T-cell (primary cell): ENCODE data around the gene CSF1R. TPM values are rescaled to one million over a fixed set of nuclear protein-coding genes. Genes with fewer than 3 reads are reported as not detected.
"Not testable (repeated sequence)": the region's sequence is repeated elsewhere in the genome, so short reads cannot be mapped to it uniquely, and the experiment has no call there.

Source experiments
- ATAC-seq, 4 experiments: fragments of 200-7000 bp in 3 of 4; fragments of 150-1000 bp in 1 of 4; cut with Tn5 transposase; replicated peaks in 1 of 4; 1 replicate in 3 of 4; 2 replicates in 1 of 4; pipeline ENCODE4 v1.10.0; 2021; ENCODE audit warnings: moderate library complexity in 3 of 4, mild to moderate bottlenecking in 2 of 4, moderate number of reproducible peaks in 1 of 4
- CTCF ChIA-PET, 2 donors: fragments of 300-600 bp; sonication (Branson Sonifier 250); formaldehyde crosslinking; loops; one replicate each; lab custom pipeline; 2022; ENCODE audit warnings: antibody characterized with exemption in 2 of 2; lab: Charles Lee
- POLR2A ChIA-PET, 2 donors: fragments of 300-600 bp; sonication (Branson Sonifier 250); formaldehyde crosslinking; loops; one replicate each; lab custom pipeline; 2022; ENCODE audit warnings: antibody characterized with exemption in 2 of 2; lab: Charles Lee
- DNase-seq, 35 experiments: peaks; one replicate each; pipeline versions ENCODE4 v3.0.0 to v3.0.0-alpha.2; 2013 to 2023
- H3K27ac ChIP-seq: one replicate; pipeline ENCODE4 v1.5.1; 2013; ENCODE audit warnings: low read length
- H3K27me3 ChIP-seq, 2 experiments: replicated peaks in 1 of 2; 1 replicate in 1 of 2; 2 replicates in 1 of 2; pipeline versions ENCODE4 v1.6.1 to v1.7.0; 2013; ENCODE audit warnings: low read length in 1 of 2, mixed read lengths in 1 of 2; ENCODE audit not compliant: control insufficient read depth in 2 of 2, insufficient read depth in 2 of 2; ENCODE audit errors: extremely low read depth in 1 of 2
- H3K36me3 ChIP-seq, 2 donors: 1 replicate in 1 of 2; 2 replicates in 1 of 2; pipeline versions ENCODE4 v1.6.1 to v1.7.0; 2013; ENCODE audit warnings: low read length in 1 of 2; ENCODE audit not compliant: control insufficient read depth in 2 of 2, insufficient read depth in 1 of 2; ENCODE audit errors: extremely low read depth in 1 of 2
- H3K4me1 ChIP-seq, 2 experiments: 1 replicate in 1 of 2; 2 replicates in 1 of 2; pipeline versions ENCODE4 v1.6.1 to v1.7.0; 2013; ENCODE audit warnings: low read length in 2 of 2, mixed read lengths in 1 of 2; ENCODE audit not compliant: insufficient read depth in 2 of 2, control insufficient read depth in 1 of 2; ENCODE audit errors: extremely low read depth in 1 of 2
- H3K4me3 ChIP-seq, 2 donors: 1 replicate in 1 of 2; 2 replicates in 1 of 2; pipeline versions ENCODE4 v1.5.1 to v1.7.0; 2013; ENCODE audit warnings: mild to moderate bottlenecking in 2 of 2, low read length in 1 of 2, moderate library complexity in 1 of 2; ENCODE audit not compliant: control insufficient read depth in 1 of 2; ENCODE audit errors: extremely low read depth in 1 of 2
- H3K9me3 ChIP-seq: 2 replicates; pipeline ENCODE4 v1.7.0; 2013
- H3K27ac Mint-ChIP-seq, 2 donors: one replicate each; pipeline ENCODE4 v1.8.0; 2020 to 2021; ENCODE audit warnings: mild to moderate bottlenecking in 2 of 2, mixed read lengths in 2 of 2
- H3K27me3 Mint-ChIP-seq, 2 donors: one replicate each; pipeline ENCODE4 v1.8.0; 2021 to 2022; ENCODE audit warnings: mixed read lengths in 2 of 2
- H3K36me3 Mint-ChIP-seq: one replicate; pipeline ENCODE4 v1.8.0; 2021; ENCODE audit warnings: mixed read lengths
- H3K4me1 Mint-ChIP-seq, 3 donors: one replicate each; pipeline ENCODE4 v1.8.0; 2020 to 2022; ENCODE audit warnings: mixed read lengths in 3 of 3, mild to moderate bottlenecking in 1 of 3
- H3K4me3 Mint-ChIP-seq, 3 donors: one replicate each; pipeline ENCODE4 v1.8.0; 2020 to 2022; ENCODE audit warnings: mild to moderate bottlenecking in 3 of 3, mixed read lengths in 3 of 3, moderate library complexity in 3 of 3
- H3K9me3 Mint-ChIP-seq, 3 donors: one replicate each; pipeline ENCODE4 v1.8.0; 2020 to 2022; ENCODE audit warnings: mixed read lengths in 3 of 3
- WGBS: methylation state at CpG from one replicate; pipeline ENCODE4 v1.1.5; 2013; ENCODE audit warnings: missing lambda C conversion rate; ENCODE audit not compliant: insufficient coverage; 5-methylcytosine and 5-hydroxymethylcytosine counted together
- total RNA-seq, 35 experiments: library from RNA in 6 of 35; stranded (reverse) in 6 of 35; fragments of 120-200 nt in 1 of 35; gene quantifications; one replicate each; pipeline versions ENCODE4 v1.2.1 to v1.2.4 and lab custom pipeline; 2013 to 2026

Gene CSF1R
- total RNA-seq, 5 donors from 2014 or later (not counting 1 experiment from before 2014, with no cell fraction given) = 0.36 to 0.95 (median 0.58) TPM; not detected in 1

DNA sequence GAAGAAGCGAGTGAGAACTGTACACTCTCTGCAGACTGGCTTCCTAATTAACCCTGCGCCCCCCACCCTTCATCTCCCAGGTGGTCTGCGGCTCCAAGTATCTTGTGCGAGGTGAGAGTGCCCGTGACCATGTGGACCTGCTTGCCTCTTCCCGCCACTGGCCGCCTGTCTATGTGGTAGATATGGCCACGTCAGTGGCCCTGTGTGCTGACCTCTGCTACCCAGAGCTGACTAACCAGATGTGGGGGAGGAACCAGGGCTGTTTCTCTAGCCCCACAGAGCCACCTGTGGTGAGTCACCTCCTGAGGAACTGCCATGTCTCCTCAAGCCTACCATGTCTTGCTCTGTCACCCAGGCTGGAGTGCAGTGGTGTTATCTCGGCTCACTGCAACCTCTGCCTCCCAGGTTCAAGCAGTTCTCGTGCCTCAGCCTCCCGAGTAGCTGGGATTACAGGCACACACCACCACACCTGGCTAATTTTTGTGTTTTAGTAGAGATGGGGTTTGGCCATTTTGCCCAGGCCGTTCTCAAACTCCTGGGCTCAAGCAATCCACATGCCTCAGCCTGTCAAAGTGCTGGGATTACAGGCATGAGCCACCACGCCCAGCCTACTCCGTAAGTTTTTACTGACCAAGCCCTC lies 36.1 kb downstream of the CSF1R start:
- H3K27me3 Mint-ChIP-seq, H3K4me3 ChIP-seq, H3K27ac Mint-ChIP-seq, CTCF ChIA-PET, H3K4me3 Mint-ChIP-seq, DNase-seq, H3K4me1 Mint-ChIP-seq, H3K27ac ChIP-seq, H3K27me3 ChIP-seq, ATAC-seq, H3K9me3 Mint-ChIP-seq, H3K9me3 ChIP-seq: not testable (repeated sequence)
- WGBS = 100% methylated on average over 6 of the region's 14 CpGs
- Histone ChIP-seq H3K36me3 (peaks cover 26 to 79% of the 10 kb centered on the region in 2 donors), H3K4me1 (peaks cover 0 to 10% of the 10 kb centered on the region in 2 experiments)
- POLR2A ChIA-PET = interaction anchor here in 1 of 2 donors (0.6 kb wide), 1 partner anchor 11 kb away, joined by 6 read pairs; no protein-coding TSS in a partner anchor
- H3K36me3 Mint-ChIP-seq = peaks cover 78% of the 10 kb centered on the region

DNA sequence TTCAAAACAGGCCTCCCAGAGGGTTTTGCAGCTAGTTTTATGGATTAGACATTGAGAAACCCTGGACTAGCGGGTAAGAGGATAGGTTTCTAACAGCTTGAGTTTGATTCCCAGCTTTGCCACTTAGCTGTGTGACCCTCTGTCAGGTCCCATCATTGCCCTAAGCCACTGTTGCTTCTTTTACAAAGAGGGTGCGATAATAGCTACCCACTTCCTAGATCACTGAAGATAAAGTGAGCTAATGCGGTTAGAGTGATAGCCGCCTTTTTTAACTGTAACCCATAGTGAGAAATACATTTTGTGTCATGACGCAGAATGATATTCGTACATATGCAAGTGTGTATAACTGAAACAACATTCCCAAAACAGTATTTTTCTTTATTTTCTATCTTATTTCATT lies 40.3 kb downstream of the CSF1R start:
- CTCF ChIA-PET = interaction anchor here in 1 of 2 donors (0.6 kb wide), 1 partner anchor 9 kb away, joined by 4 read pairs; no protein-coding TSS in a partner anchor
- WGBS = 86% methylated on average over 1 of the region's 6 CpGs

DNA sequence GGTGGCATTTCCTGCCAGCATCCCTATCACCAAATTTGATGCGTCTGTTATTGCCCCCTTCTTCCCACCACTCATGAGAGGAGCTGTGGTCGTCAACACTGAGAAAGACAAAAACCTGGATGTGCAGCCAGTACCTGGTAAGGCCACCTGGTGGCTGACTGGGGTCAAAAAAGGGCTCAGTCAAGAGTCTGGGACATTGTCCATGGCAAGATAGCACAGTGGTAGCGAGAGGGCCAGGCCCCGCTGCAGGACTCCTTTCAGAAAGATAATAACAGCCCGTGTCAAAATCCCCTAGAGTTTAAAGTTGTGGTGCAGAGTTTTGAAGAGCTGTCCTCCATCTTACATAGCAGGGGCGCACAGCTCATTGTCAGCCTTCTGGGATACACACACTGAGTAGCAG lies 40.8 kb downstream of the CSF1R start:
- no peaks in the 10 kb centered on the region for H3K27me3 Mint-ChIP-seq
- ChIA-PET CTCF (interaction anchor here in 1 of 2 donors (0.6 kb wide), 1 partner anchor 77 kb away, joined by 3 read pairs; no protein-coding TSS in a partner anchor), POLR2A (interaction anchor here (0.6 kb wide), 2 partner anchors 183 to 1726 kb away, joined by 3 read pairs; no protein-coding TSS in a partner anchor)
- H3K27ac ChIP-seq = no peak overlapping the region
- H3K9me3 ChIP-seq = no peaks in the 10 kb centered on the region
- peak in 1 of 35 experiments; percentile 10 for DNase-seq
- H3K27ac Mint-ChIP-seq = no peak overlapping the region
- H3K4me3 ChIP-seq = no peak overlapping the region
- ATAC-seq = no peak
- H3K9me3 Mint-ChIP-seq = no peaks in the 10 kb centered on the region
- WGBS = 100% methylated on average over 2 of the region's 6 CpGs
- peaks cover 83% of the 10 kb centered on the region for H3K36me3 Mint-ChIP-seq
- no peak overlapping the region for H3K4me3 Mint-ChIP-seq
- H3K27me3 ChIP-seq = peaks cover 0 to 7% of the 10 kb centered on the region in 2 experiments
- H3K36me3 ChIP-seq = peaks cover 8 to 88% of the 10 kb centered on the region in 2 donors
- H3K4me1 Mint-ChIP-seq = peaks cover 12 to 35% (median 25%) of the 10 kb centered on the region in 3 donors
- H3K4me1 ChIP-seq = peaks cover 2 to 23% of the 10 kb centered on the region in 2 experiments

More for the DNA sequence above, 40.3 kb downstream of the CSF1R start:
- Mint-ChIP-seq H3K27me3 (no peaks in the 10 kb centered on the region), H3K36me3 (peaks cover 83% of the 10 kb centered on the region), H3K4me1 (peaks cover 12 to 35% (median 25%) of the 10 kb centered on the region in 3 donors), H3K4me3 (no peak overlapping the region), H3K9me3 (no peaks in the 10 kb centered on the region), H3K27ac (no peak overlapping the region)
- peak in 9 of 35 experiments; percentile 2 to 71 (median 18) for DNase-seq
- no peak overlapping the region for H3K27ac ChIP-seq
- peaks cover 2 to 23% of the 10 kb centered on the region in 2 experiments for H3K4me1 ChIP-seq
- no peak overlapping the region for H3K4me3 ChIP-seq
- ATAC-seq = peak in 2 of 4 experiments; percentile 46 to 62
- POLR2A ChIA-PET = interaction anchor here (0.5 to 0.6 kb wide), 3 partner anchors 184 to 1725 kb away, joined by 3 read pairs; no protein-coding TSS in a partner anchor
- H3K9me3 ChIP-seq = no peaks in the 10 kb centered on the region
- H3K36me3 ChIP-seq = peaks cover 12 to 88% of the 10 kb centered on the region in 2 donors
- peaks cover 0 to 7% of the 10 kb centered on the region in 2 experiments for H3K27me3 ChIP-seq

DNA sequence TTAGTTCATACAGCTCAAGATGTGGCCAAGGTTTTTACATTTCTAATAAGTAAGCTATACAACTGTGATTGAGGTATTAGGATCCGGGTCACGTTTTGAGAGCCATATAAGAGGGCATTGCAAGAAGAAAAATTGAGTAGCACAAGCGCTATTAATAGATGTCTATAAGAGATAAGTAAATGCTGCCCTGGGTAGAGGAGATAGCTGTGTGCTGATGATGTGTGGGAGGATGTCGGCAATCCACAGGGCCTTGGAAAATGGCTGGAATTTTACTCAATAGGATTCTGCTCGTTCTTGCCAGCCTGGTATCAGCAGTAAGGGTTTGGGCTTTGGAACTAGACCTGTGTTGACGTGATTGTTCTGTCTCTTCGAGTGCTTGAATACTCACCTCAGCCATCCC lies 41.6 kb downstream of the CSF1R start:
- no peak overlapping the region for H3K4me3 ChIP-seq
- H3K4me1 ChIP-seq = peaks cover 2 to 23% of the 10 kb centered on the region in 2 experiments
- Mint-ChIP-seq H3K4me3 (no peak overlapping the region), H3K9me3 (no peaks in the 10 kb centered on the region), H3K27me3 (no peaks in the 10 kb centered on the region), H3K36me3 (peaks cover 81% of the 10 kb centered on the region), H3K4me1 (peaks cover 12 to 35% (median 25%) of the 10 kb centered on the region in 3 donors), H3K27ac (no peak overlapping the region)
- ChIA-PET CTCF (interaction anchor here (0.6 kb wide), 2 partner anchors 10 to 366 kb away, joined by 4 read pairs; no protein-coding TSS in a partner anchor), POLR2A (no interaction called here)
- no peak overlapping the region for H3K27ac ChIP-seq
- no peaks in the 10 kb centered on the region for H3K9me3 ChIP-seq
- peaks cover 0 to 7% of the 10 kb centered on the region in 2 experiments for H3K27me3 ChIP-seq
- WGBS = 100% methylated on average over 1 of the region's 7 CpGs
- H3K36me3 ChIP-seq = peaks cover 8 to 89% of the 10 kb centered on the region in 2 donors
- no peak for DNase-seq
- ATAC-seq = no peak

DNA sequence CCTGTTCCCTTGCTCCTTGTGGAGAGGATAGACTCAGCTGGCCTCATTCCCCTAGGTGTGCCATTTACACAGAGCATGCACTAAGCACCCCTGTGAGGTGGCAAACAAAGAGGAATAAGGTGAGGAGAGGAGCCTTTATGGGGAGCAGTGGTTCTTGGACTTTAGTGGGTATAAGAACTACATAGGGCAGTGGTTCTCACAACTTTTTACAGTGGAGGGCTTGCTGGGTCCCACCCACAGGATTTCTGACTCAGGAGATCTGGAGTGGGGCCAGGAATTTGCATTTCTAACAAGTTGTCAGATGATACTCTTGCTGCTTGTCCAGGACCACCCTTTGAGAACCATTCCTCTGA lies 42.0 kb downstream of the CSF1R start:
- H3K27me3 Mint-ChIP-seq = no peaks in the 10 kb centered on the region
- no peak for DNase-seq
- H3K36me3 ChIP-seq = peaks cover 8 to 88% of the 10 kb centered on the region in 2 donors
- H3K9me3 ChIP-seq = no peaks in the 10 kb centered on the region
- no peak overlapping the region for H3K4me3 Mint-ChIP-seq
- no peak overlapping the region for H3K27ac ChIP-seq
- no peak overlapping the region for H3K4me3 ChIP-seq
- H3K4me1 Mint-ChIP-seq = peaks cover 12 to 35% (median 25%) of the 10 kb centered on the region in 3 donors
- H3K36me3 Mint-ChIP-seq = peaks cover 80% of the 10 kb centered on the region
- peak overlapping the region in 1 of 2 donors; percentile 73 for H3K27ac Mint-ChIP-seq
- H3K4me1 ChIP-seq = peaks cover 2 to 23% of the 10 kb centered on the region in 2 experiments
- ChIA-PET CTCF (interaction anchor here (0.6 kb wide), 2 partner anchors 10 to 366 kb away, joined by 4 read pairs; no protein-coding TSS in a partner anchor), POLR2A (no interaction called here)
- peaks cover 0 to 7% of the 10 kb centered on the region in 2 experiments for H3K27me3 ChIP-seq
- H3K9me3 Mint-ChIP-seq = no peaks in the 10 kb centered on the region
- ATAC-seq = no peak

DNA sequence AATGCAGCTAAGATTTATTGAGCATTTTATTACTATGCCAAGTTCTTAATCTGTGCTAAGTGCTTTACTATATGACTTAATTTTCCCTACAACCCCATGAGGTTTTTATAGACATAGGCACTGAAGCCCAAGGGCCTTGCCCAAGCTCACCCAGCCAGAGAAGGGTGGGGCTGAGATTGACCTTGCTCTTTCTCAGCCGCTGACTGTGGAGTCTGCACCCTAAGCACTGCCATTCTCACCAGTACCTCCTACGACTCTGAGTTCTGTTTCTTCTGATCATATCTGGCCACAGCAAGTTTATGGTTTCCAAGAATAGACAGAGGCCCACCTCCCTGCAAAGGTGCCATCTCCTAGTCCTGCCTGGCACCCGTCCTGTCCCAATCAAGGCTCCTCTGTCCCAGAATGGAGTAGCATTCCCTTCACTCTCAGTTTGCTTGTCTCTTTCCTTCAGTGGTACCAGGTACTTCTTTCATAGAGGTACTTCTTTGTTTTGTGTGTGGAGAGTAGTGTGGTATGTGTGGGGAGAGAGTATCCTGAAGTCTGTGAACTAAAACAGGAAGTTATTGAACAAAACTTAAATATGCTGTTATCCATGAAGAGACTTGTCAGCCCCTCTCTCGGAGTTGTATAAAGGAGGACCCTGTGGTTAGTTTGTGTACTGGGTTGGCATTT lies 42.6 kb downstream of the CSF1R start:
- H3K4me1 ChIP-seq = peaks cover 2 to 23% of the 10 kb centered on the region in 2 experiments
- ChIA-PET CTCF (interaction anchor here (0.6 kb wide), 2 partner anchors 11 to 367 kb away, joined by 4 read pairs; no protein-coding TSS in a partner anchor), POLR2A (no interaction called here)
- peak in 1 of 4 experiments; percentile 4 for ATAC-seq
- no peaks in the 10 kb centered on the region for H3K9me3 Mint-ChIP-seq
- no peak overlapping the region for H3K27ac ChIP-seq
- H3K4me1 Mint-ChIP-seq = peaks cover 14 to 35% (median 25%) of the 10 kb centered on the region in 3 donors
- no peak overlapping the region for H3K4me3 Mint-ChIP-seq
- H3K27me3 Mint-ChIP-seq = no peaks in the 10 kb centered on the region
- no peak overlapping the region for H3K4me3 ChIP-seq
- no peaks in the 10 kb centered on the region for H3K9me3 ChIP-seq
- H3K27me3 ChIP-seq = peaks cover 0 to 7% of the 10 kb centered on the region in 2 experiments
- 40% methylated on average over 1 of the region's 4 CpGs for WGBS
- DNase-seq = no peak
- peak overlapping the region; percentile 60 to 73 for H3K27ac Mint-ChIP-seq
- peaks cover 8 to 86% of the 10 kb centered on the region in 2 donors for H3K36me3 ChIP-seq
- H3K36me3 Mint-ChIP-seq = peaks cover 75% of the 10 kb centered on the region
